ENCODE data around the gene NRL.

The NRL gene

GRCh38 chr14:24098927-24099813 lies 15.6 kb downstream of the NRL start:
- no peak for DNase-seq

GRCh38 chr14:24098229-24098926 lies 16.4 kb downstream of the NRL start:
- no peak for DNase-seq

- no peak for DNase-seq
These were observed 18.1 kb downstream of the NRL start for GRCh38 chr14:24096545-24097181.

GRCh38 chr14:24095271-24096068 lies 19.3 kb downstream of the NRL start:
- peak; percentile 40 for DNase-seq

GRCh38 chr14:24094841-24095270 lies 19.9 kb downstream of the NRL start:
- DNase-seq, result no peak

- DNase-seq, result peak; percentile 73
These were observed 20.6 kb downstream of the NRL start, which contains the start of gene PCK2 for GRCh38 chr14:24093901-24094840. TSS of gene PCK2 (plus strand) at chr14:24094311. CDS start at chr14:24094406, 95 bp downstream.

- no peak for DNase-seq
These were observed 21.4 kb downstream of the NRL start for GRCh38 chr14:24093207-24093900.

GRCh38 chr14:24092505-24093206 lies 22.1 kb downstream of the NRL start:
- no peak for DNase-seq

GRCh38 chr14:24092110-24092504 lies 22.6 kb downstream of the NRL start:
- no peak for DNase-seq

- DNase-seq, result no peak
These were observed 24.9 kb downstream of the NRL start for GRCh38 chr14:24089890-24090289.

- DNase-seq, result no peak
These were observed 26.7 kb downstream of the NRL start for GRCh38 chr14:24088095-24088494.

GRCh38 chr14:24087004-24087403 lies 27.7 kb downstream of the NRL start:
- DNase-seq, result no peak

GRCh38 chr14:24086193-24086955 lies 28.4 kb downstream of the NRL start:
- no peak for DNase-seq

- no peak for DNase-seq
These were observed 29.5 kb downstream of the NRL start for GRCh38 chr14:24085215-24085614.

GRCh38 chr14:24084440-24084839 lies 30.3 kb downstream of the NRL start:
- no peak for DNase-seq

GRCh38 chr14:24083462-24083861 lies 31.3 kb downstream of the NRL start:
- DNase-seq, result no peak

GRCh38 chr14:24082411-24083080 lies 32.2 kb downstream of the NRL start:
- no peak for DNase-seq

GRCh38 chr14:24081739-24082211 lies 33.0 kb downstream of the NRL start:
- no peak for DNase-seq
